DMS114 treated with DMSO at 0.1 percent for 48 hours (cell line): ENCODE results near the gene GNAI3.
A peak's percentile ranks its signal among the peaks of the same experiment; 100 is the strongest.
"Not testable (repeated sequence)": the region's sequence is repeated elsewhere in the genome, so short reads cannot be mapped to it uniquely, and the experiment has no call there.

Source experiments
- DNase-seq: peaks from one replicate; lab custom pipeline; 2025; ENCODE audit not compliant: unreplicated experiment; lab: John Stamatoyannopoulos, UW

The GNAI3 gene

DNA sequence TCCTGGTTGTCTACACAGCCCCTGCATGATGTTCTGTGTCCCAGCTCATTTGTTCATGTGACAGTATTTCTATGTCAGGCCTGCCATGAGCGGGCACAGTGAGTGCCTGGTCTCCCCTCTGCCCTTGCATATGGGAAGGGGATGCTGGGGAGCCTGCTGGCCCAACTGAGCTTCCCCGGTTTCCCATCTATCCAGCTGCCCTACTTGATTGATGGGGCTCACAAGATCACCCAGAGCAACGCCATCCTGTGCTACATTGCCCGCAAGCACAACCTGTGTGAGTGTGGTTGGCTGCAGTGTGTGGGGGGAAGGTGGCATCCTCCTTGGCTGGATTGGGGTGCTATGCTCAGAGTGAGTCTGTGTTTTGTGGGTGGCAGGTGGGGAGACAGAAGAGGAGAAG, 109.0 kb downstream of the GNAI3 start:
- no peak for DNase-seq

DNA sequence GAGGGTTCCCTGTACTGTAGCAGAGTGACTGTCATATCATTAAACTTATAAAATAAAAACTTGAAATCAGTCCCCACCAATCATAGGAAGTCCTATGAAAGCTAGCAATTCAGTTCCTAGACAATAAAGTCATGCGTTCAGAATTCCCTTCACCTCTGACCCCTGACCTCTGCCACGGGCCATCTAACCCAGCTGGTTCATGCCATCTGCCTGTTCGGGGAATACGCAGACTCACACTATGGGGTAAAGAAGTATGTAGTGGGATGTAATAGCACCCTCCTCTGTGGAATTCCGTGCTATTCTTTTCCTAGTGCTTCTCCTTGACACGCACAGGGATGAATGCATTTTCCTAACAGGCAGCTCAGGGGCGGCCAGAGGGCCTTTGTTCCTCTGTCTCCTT, 109.6 kb downstream of the GNAI3 start:
- no peak for DNase-seq

DNA sequence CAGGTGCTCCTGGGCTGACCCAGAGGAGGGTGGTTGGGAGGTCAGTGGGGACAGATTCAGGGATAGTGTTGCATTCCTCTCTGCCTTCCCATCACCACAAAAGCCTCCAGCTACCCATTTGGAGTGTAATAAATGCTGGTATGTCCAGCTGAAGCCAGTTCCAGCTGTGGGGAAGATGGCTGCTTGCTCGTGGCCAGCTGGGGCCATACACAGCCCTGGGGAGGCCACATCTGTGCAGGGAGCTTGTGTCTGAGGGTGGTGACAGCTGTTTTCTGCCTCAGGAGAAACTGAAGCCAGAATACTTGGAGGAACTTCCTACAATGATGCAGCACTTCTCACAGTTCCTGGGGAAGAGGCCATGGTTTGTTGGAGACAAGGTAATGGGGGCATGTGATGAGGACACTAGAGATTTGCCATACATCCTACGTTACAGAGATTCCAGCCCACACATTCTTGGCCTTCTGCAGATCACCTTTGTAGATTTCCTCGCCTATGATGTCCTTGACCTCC, 110.2 kb downstream of the GNAI3 start:
- no peak for DNase-seq

DNA sequence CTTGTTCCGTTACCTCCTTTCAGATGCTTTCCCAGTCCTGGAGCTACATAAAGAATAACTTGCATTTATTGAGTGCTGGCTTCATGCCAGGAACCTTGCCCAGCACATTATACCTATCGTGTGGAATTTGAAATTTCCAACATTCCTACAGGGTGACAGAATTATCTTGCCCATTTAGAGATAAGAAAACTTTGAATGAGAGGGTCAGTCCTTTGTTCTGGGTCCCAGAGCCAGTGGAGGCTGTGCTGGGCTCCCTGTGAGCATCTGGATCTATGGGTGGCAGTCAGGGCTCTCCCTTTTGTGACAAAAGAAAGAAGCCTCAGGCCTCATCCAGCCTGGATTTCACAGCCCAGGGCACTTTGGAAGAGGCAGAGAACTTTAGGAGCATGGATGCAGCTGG, 110.7 kb downstream of the GNAI3 start:
- DNase-seq, result no peak

DNA sequence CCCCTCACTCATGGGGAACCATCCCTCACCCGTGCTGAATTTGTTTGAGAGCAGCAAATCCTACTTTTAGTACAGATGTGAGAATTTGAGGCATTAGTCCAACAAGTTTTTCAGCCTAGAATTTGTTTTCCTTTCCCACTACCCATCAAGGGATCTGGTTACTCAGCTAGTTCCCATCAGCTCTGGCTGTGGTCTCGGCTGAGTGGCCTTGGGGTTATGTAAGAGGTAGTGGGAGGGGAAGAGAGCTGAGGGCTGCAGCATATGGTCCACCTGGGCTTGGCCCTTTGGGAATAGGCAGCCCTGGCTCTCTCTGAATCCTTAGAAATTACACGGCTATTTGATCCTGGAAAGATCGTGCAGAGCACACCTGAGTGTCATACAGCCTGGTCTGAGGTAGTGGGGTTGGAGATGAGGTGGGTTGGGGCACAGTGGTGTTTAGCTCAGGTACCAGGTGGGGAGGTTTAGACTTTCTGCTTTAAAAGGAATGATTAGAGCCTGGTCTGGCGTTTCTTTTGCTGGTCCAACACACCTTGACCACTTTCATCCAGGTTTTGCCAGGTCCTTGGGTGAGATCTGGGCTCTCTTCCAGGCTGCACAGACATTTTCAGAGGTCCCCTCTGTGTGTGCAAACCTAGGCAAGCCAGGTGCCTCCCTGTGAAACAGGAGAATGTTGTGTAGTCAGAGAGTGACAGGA, 111.7 kb downstream of the GNAI3 start:
- no peak for DNase-seq

DNA sequence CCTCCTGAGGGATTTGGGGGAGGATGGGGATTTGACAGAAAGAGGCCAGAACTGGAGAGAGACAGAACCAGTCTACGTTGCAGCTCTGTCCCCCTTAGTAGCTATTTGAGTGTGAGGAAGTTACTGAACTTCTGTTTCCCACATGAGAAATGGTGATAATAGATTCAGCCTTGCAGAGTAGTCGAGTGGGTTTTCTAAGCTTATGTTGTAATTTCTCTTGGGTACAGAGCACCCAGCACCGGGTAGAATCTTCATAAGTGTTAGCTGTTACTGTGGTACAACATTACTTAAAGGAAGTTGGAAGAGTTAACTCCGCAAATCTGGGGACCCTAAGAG, 112.2 kb downstream of the GNAI3 start:
- not testable (repeated sequence) for DNase-seq

DNA sequence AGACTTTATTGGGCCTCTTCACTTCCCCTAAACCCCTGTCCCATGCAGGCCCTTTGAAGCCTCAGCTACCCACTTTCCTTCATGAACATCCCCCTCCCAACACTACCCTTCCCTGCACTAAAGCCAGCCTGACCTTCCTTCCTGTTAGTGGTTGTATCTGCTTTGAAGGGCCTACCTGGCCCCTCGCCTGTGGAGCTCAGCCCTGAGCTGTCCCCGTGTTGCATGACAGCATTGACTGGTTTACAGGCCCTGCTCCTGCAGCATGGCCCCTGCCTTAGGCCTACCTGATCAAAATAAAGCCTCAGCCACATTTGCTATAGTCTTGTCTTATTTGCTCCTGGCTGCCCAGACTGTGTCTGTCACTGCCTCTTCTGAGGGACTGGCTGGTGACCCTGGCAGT, 113.0 kb downstream of the GNAI3 start:
- DNase-seq, result no peak

DNA sequence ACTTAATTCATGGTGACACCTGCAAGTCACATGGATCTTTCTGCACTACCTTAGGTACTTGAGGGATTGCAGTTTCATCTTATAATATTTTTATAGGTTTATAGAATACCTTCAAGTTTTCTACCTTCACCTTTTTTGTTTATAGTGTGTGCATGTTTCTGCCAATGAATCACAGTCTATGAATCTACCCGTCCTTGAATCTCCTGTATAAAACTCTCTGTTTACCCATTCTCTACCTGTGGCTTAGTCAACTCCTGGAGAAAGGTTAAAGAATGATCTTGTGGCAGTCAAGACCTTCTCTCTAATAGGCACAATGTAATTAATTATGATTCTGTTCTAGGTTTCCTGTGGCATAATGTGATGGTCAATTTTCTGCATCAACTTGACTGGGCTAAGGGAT, 116.3 kb downstream of the GNAI3 start:
- DNase-seq, result no peak

DNA sequence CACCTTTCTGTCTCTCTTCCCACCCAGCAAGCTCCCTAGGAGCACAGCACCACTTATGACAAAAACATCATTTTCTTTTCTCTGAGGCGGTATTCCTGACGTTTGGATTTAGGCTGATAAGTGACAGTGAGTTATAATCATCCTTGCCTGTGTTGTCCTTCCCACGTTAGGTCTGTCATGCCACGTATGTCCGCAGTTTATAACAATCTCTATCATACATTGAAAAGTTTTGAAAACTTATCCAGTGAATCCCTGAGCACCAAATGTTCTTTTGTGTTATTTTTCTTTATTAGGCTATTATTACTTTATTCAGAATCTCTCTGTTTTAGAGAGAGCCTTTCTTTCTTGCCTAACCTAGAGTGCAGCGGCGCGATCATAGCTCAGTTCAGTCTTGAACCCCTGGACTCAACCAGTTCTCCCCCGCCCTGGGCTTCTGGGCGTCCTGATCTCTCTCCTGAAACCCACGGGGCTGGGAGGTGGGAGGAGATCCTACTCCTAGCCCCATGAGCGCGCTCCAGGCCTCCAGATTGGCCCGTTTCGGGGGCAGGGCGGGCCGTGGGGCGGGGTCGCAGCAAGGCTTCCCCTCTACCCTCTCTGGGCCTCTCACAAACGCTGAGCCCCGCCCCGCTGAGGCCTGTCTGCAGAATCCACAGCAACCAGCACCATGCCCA, 119.2 kb downstream of the GNAI3 start, which contains the start of gene GSTM2:
TSS of gene GSTM2 (plus strand) at position 606 of the 671 bp plus-strand sequence. CDS start at position 665, 59 bp downstream.
- DNase-seq, result peak; percentile 87
